Activated CD8-positive, alpha-beta memory T cell treated with anti-CD3 and anti-CD28 coated beads for 1 hour (primary cell): ENCODE data around the gene TXNDC2.
"Not testable (repeated sequence)": the region's sequence is repeated elsewhere in the genome, so short reads cannot be mapped to it uniquely, and the experiment has no call there.

ENCODE experiments used
- DNase-seq, 2 donors: peaks; one replicate each; pipeline ENCODE4 v3.0.0-alpha.2; 2020; ENCODE audit warnings: low read depth in 1 of 2; ENCODE audit errors: extremely low read depth in 1 of 2

Gene TXNDC2

DNA sequence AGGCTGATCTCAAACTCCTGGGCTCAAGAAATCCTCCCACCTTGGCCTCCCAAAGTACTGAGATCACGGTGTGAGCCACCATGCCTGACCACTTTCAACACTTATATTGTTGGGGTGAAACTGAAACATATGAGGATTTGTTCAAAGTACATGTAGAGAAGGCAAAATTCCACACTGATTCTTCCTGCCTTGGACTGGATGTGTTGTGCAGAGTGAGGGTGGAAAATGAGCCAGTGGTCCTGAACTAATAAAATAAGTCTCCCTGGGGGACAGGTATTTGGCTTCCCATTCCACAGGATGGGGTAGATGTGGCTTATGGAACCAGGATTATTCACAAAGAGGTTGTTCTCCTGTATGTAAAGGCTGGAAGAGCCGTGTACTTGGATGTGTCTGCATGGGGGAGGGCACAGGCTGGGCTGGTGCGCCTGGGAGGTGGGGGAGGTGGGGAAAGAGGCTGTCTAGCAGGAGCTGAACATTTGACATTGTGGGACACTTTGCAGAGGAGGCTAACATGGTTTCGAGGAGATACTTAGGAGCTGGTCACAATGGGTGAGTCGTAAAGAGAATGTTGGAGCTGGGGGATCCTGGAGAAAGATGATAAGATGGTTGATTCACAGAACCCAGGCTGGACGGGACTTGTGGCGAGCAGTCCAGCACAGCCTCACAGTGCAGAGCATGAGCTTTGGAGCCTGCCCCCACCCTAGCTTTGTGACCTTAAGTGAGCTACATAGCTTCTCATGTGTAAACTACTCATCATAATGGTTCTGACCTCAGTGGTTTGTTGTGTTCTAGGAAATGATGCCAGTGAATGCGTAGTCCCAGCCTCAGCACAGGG lies at the start of gene TXNDC2:
TSS of gene TXNDC2 (plus strand) at position 804 of the 835 bp plus-strand sequence. CDS start 708 bp downstream, outside the sequence.
- no peak for DNase-seq

DNA sequence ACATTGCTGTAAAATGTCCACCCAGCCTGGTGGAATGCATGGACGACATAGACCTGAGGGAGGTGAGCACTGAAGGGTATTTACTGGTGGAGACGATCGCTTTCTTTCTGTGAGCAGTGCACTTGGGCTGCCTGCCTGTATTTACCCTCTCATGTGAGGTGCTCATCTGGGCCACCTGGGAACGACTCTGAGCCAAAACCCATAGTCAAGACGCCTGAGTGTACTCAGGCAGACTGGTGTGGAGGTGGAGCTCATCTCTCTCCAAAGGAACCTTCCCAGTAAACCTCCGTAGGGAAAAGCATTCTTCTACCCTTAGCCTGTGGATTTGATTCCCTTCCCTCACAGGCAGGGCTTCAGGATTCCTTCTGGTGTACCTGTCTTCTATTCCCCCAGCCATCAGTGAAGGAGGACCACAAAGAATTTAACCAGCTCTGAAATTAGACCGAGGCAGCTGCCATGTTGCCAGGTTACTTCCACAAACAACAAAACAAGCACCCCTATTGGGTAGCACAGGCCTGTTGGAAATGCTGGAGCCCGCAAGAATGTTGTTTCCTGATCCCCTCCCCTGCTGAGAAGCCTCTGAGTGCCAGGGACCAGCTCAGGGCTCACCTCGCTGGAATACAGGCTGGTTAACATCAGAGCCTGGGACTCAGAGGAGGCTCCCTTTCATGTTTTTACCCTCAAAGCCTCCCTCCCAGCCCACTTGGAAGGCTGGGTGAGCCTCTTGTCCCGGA lies 47.5 kb upstream of the TXNDC2 start:
- no peak for DNase-seq

DNA sequence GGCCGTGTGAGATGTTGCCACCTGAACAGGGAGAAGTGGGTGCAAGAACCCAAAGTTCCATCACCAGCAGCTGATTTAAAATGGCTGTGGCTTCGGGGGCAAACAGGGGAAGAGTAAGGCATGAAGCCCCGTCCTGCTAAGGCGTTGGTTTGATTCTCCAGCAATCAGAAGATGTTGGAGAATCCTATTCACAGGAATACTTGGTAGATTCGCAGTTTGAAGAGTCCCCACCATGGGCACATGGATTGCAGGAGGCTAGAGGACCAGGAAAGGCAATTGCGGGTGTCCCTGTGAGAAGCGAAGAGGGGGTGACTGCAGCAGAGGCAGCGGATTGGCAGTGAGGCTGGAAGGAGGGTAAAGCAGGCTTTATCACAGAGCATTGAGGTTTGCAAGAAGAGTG lies 46.6 kb upstream of the TXNDC2 start:
- DNase-seq = no peak

DNA sequence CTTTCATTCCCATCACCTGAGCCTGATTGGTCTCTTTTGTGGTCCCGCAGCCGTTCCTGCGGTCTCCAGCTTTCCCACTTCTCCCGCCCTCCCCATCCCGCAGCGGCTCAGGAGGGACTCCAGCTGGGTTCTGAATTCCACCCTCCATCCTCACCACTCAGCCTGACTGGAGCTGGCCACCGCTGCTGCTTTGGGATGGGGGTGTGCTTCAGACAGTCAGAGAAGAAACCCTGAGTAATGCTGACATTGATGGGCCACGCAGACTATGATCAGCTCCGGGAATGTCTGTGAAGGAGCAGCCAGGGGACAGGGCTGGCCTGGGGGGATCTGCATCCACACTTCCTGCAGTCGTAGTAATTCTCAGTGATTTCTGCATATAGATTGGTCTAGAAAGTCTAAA lies 45.9 kb upstream of the TXNDC2 start:
- DNase-seq = no peak

DNA sequence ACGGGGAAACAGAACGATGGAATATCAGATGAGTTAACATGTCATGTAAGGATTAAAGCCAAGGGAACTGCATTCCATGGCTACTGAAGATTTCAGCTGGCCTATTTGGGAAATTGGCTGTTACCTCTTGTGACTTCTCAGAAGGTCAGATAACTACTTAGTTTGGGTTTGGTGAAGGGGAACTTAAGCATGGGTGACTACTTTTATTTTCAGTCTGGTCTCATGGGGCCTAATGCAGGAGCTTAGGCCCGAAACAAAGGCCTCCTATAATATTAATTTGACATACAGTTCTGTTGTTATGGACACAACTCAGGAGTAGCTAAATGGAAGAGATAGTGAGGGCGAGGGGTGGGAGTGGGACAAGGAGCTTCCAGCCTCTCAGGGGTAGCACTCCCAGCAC lies 44.0 kb upstream of the TXNDC2 start:
- DNase-seq = no peak

DNA sequence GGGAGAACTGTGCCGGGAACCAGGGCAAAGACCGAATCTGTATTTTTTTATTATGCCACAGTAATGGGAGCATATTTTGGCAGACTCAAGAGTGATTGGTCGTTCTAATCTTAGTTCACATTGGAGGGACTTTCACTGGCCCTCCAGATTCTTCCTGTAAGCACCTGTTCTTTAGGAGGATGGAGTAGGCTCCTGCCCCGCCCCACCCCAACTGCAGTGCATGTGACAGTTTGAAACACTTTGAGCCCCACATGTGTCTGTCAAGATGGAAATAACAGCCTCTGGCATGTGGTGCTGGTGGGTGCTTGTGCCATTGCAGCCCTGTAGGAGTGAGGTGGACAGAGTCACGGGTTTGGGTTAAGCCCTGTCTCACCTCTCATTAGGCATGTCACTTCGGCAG lies 43.3 kb upstream of the TXNDC2 start:
- DNase-seq = no peak

DNA sequence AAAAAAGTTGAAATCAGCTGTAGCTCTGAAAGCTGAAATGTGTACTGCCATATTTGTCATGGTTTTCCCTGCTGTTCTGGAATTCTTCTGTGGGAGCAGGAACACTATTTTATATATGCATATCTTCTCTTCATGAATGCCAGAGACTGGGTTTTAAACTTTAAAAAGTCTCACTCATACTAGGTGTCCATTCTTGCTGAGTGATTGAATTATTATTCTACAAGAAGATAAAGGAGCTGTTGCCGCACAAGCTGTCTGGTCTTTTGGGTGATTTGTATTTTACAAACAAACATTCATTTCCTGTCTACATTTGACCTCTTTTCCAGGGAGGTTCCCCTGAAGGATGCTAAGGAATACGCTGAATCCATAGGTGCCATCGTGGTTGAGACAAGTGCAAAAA lies 40.5 kb upstream of the TXNDC2 start:
- no peak for DNase-seq

DNA sequence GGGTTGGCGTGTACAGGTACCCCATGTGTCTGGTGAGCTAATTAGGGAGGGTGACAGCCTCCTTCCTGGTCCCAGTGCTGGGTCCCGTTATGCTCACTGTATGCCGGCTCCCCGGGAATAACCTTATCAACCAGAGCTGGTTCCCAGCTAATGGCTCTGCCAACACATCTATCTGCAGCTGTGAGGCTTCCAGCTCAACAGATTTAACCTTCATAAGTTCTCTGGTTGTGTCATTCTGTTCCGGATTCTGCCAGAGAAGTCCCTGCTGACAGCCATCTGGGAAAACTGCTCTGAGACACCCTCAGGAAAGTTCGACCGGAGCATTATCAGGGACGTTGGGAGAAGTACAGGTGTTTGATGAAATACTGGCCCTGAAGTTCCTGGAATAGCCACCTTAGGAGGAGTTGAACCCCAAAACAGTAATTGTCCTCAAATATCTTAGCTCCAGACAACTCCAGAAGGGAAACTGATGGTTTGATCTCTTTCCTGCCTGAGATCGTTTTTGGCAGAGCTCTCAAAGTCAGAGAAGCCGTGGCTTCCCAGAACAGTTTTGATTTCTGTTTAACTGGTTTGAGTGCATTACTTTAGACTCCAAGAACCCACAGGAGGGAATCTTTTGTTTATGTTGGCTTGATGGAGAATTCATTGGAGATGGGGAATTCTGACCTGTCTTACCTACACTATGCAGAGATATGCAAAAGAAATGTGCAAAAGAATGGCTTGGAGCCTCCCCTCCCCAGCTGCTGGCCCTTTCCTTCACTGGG lies 39.4 kb upstream of the TXNDC2 start:
- no peak for DNase-seq

DNA sequence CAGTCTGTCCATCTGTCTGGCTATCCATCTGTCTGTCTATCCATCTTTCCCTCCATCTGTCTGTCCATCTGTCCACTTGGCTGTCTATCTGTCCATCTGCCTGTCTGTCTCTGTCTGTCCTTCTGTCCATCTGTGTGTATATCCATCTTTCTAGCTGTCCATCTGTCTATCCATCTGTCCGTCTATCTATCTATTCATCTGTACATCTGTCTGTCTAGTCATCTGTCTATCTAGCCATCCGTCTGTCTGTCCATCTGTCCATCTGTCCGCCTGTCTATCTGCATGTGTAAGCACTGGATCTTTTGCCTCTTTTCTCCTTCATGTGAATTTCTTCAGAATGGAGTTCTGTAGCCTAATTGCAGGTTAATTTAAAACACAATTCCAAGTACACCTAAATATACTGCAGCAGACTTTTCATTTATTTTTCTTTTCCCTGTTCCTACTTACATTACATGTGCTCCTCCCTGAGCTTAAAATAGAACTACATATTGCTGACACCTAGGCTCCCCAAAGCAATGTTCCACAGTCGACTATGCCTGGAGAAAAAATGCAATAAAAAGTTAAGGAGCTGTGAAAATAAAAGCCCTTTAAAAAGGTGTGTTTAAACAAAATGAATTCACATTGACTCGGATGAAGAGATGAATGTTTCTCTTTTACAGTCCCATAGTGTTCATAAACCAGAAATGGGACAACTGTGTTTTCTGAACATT lies 37.4 kb upstream of the TXNDC2 start:
- no peak for DNase-seq

DNA sequence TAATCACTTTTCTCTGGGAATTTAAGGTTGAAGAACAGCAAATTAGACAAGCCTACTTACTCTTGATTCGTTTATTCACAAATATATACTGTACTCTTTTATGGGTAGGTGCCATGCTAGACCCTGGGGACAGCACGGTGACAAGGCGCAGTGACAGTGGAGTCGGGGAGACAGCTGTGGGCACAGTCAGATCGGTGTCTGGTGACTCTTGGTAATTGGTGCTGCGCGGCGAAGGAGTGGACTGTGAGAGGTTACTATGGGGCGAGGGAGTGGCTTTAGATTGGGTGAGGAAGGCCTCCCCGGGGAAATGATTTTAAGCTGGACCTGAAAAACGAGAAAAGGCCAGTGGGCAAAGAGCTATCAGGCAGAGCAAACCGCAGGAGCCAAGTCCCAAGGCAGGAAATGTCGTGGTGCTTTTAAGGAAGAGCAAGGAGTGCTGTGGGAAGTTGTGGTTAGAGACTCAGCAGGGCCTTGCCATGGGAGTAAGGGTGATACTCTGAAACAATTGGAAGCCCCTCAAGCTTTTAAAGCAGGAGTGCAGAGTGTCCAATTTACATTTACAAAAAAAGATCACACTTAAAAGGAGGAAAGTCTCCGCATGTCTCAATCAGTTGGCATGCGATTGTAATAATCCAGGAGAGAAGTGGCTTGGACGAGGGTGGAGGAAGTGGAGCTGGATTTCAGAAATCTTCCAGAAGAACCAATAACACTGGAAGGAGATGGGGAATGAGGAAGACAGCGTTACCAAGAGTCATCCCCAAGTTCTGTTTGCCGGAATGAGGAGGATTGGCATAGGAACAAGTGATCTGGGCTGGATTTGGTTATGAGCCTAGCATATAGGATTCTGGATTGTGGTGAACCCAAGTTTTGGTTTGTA lies 36.1 kb upstream of the TXNDC2 start:
- DNase-seq = no peak

DNA sequence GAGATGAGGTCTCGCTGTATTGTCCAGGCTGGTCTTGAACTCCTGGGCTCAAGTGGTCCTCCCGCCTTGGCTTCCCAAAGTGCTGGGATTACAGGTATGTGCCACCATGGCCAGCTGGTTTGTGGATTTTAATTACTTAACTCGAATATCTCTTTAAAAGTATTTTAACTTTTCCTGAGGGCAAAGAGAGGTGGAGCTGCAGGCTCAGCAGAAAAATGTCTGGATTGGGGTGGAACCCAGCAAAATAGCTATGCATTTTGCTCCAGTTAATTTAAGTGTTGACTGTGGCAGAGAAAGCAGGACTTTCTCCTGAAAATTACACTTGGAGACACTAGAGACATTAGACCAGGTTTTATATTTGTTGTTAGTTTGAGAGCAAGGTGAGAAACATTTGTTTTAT lies 35.5 kb upstream of the TXNDC2 start:
- no peak for DNase-seq

DNA sequence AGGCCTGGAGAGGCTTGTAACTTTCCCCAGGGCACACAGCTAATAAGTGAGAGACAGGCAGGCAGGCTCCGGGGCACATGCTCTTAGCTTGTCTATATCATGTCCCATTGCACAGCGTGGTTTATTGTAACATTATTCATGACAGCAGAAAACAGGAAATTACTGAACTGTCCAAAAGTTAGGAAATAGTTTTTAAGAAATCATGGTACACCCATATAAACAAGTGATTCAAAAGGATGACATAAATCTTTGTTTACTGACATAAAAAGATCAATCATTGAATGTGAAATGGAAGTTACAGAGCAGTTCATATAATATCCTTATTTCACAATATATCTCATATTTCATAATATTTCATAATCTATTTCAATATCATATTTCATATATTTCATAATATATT lies 34.3 kb upstream of the TXNDC2 start:
- DNase-seq = no peak

DNA sequence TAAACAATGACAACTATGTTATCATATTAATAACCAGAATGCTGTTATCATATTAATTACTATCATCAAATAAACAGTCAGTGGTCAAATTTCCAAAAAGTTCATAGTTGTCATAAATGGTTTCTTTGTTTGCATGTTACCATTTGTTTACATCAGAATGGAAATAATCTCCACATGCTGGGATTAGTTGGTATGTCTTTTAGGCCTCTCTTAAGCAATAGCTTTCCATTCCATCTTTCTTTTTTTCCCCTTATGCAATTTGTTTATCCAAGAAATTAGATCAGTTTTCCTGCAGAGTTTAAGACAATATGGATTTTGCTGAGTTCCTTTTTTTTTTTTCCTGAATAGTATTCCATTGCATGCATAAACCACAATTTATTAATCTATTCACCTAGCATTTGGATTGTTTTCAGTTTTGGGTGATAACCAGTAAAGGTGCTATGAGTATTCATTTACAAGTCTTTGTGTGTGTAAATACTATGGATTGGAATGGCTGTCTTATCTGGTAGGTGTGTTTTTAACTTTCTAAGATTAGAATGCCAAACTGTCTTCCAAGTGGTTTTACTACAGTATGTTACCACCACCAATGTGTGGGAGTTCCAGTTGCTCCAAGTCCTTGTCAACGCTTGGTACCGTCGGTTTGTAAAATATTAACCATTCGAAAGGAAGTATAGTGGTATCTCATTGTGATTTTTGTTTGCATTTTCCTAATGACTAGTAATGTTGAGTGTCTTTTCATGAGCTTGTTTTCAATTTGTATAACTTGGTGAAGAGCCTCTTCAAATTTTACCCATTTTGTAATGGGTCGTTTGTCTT lies 33.3 kb upstream of the TXNDC2 start:
- DNase-seq = no peak

DNA sequence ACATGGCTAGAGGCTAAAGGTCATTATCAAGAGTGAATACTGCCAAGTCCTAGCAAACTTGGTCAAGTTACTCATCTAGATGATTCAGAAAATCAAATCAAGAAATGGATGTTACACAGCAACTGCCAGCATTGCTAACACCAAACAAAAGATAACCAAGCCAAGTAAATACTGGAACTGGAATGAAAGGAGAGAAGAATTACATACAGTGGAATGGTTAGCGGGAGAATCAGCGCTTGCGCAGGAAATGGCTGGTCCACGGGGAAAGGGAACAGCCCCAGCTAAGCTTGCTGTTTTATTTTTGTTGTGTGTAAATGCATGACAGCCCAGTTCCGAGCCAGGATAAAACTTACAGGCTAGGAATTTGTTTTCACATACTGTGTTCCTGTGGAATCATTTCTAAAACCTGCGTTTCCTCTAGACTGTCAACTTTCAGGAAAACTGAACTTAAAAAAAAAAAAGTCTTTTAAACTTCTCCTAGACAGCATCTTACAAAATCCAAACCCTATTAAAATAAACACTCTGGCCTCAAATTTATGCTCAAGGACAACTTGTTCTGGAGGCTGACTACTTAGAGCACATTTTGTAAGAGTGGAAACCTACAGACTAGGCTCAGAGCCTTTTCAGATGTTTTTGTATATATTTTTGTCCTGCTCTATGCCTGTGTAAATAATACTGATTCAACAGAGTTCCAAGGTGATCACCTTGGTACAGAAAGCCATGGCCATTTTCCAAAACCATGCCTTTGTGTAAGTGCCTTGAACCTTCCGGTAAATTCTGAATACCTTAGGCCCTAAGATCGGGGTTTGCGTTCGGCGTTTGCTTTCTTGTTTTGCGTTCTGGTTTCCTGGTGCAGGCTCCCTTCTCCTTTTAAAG lies 30.7 kb upstream of the TXNDC2 start:
- no peak for DNase-seq

DNA sequence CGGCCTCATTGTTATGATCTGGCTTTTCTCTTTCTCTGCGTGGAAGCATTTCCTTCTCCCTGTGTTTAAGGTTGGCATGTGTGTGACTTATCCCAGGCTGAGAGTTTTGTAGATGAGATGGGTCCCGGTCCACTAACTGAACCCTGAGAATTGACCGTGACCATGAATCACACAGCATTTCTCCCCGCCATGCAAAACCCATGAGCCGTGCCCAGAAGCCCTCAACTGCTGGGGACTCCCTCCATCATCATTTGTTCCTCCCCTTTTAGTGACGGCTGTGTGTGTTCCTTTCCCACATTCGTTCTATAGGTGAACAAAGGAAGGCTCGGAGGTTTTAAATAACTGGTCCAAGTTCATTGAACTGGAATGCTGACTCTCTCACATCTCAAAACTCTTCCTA lies 30.1 kb upstream of the TXNDC2 start:
- DNase-seq = no peak

DNA sequence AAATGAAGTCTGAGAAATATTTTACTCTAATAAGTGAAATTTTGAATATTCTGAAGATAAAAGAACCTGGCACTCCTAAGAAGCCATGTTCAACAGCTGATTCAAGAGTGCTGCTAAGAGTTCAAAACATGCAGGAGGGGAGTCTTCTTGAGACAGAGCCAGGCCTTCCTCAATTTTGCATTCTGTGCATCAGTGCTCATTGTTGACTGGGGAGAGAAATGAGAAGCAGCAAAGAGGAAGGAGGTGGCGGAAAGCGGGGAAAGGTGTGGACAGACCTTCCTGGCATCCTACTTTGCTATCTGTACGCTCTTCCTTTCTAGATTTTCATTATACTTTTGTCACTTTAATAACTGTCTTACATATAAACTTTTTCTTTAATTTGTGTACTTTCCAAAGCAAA lies 29.7 kb upstream of the TXNDC2 start:
- DNase-seq = no peak

DNA sequence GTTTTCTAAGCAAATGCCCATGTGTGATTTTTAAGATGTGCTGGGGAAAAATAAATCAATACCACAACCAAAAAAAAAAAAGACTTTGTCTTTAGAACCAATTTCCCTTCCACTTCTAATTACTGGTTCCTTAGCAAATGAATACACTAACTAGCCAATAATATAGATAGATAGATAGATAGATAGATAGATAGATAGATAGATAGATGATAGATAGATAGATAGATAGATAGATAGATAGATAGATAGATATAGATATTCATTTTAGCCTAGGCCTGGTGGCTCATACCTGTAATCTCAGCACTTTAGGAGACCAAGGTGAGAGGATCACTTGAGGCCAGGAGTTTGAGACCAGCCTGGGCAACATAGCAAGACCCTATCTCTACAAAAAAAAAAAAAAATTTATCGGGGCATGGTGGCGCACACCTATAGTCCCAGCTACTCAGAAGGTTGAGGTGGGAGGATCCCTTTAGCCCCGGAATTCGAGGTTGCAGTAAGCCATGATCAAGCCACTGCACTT lies 28.2 kb upstream of the TXNDC2 start:
- DNase-seq = not testable (repeated sequence)

DNA sequence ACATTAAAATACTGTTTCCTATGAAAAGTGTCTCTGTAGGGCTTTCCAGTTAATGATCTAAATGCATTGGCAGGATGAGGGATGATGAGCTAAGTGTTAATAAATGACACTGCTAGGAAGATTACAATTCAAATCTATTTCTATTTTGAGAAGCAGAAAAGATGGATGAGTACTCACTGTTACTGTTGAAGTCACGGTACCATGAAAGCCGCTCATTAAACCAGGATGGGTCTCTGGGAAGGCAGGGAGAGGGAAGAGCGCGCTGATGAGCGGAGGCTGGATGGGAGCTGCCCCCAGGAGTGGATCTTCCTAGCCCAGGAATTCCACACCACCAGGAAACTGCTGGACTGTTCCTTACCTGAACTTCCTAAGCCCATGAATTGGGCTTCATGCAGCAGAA lies 27.1 kb upstream of the TXNDC2 start:
- DNase-seq = no peak
